SK-N-SH treated with all-trans-retinoic acid at 6 μM for 48 hours (cell line): ENCODE data around the gene GADD45GIP1.

ENCODE experiments used
- SNAI2 ChIP-seq: fragments of 250-450 bp; sonication (Bioruptor Pico); IDR thresholded peaks from 2 replicates; pipeline ENCODE4 v1.5.0; 2020; ENCODE audit warnings: mild to moderate bottlenecking, moderate library complexity
- ZC3H10 ChIP-seq: fragments of 250-450 bp; sonication (Bioruptor Pico); IDR thresholded peaks from 2 replicates; pipeline ENCODE4 v1.5.1; 2021; ENCODE audit warnings: mild to moderate bottlenecking, moderate library complexity
- ZFP30 ChIP-seq: fragments of 450-650 bp; formaldehyde crosslinking; IDR thresholded peaks from 2 replicates; pipeline ENCODE4 v1.5.0; 2022; ENCODE audit warnings: mild to moderate bottlenecking, moderate library complexity
- ZNF565 ChIP-seq: fragments of 450-650 bp; formaldehyde crosslinking; conservative IDR thresholded peaks from 2 replicates; pipeline ENCODE4 v1.5.0; 2020; ENCODE audit warnings: low read depth, mild to moderate bottlenecking, moderate library complexity
- TF ChIP-seq, protein P1 (sequence below): fragments of 250-450 bp; sonication (Bioruptor Pico); IDR thresholded peaks from 2 replicates; pipeline ENCODE4 v1.8.0; 2020; ENCODE audit warnings: mild to moderate bottlenecking, moderate library complexity, borderline replicate concordance

DNA sequence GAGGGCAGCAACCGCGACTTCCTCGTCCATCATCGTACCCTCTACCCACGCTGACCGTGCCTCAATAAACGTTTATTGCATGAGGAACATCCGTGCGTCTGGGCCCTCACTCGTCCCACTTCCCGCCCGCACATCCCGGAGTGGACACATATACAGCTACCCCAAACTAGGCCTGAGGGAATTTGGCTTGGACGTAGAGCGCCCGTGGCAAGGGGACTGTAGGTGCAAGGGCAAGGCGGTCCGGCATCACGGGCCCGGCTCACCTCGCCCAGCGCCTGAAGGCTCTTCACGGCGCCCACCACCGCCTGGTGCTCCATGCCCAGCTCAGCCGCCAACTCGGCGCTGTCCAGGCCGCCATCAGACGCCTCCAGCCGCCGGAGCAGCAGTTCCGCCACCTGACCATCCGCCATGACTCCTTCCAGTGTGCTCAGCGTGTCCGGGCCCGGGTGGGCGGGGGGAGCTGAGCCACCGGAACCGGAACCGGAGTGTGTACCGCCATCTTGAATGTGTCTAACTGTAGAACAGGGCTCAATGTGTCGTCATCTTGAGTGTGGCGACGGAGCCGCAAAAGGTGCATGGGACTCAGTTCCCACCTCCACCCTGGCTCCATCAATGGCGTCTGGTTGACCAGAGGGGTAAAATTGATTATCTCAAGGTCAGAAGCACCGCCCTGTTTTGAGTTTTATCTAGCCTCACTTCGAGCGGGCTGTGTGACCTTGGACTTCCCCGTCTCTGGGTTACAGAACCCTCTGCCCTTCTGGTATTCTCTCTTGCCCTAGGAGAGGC, 23.5 kb downstream of the GADD45GIP1 start, which contains the start of gene FARSA:
- TF ChIP-seq ZC3H10 (CRISPR knock-in tag) (no peak), ZNF565 (no peak), ZFP30 (CRISPR knock-in tag) (no peak), SNAI2 (CRISPR knock-in tag) (0 out of 2 replicates have a peak, but pooled peaks have one; percentile 60)
- TF ChIP-seq, protein P1, sequence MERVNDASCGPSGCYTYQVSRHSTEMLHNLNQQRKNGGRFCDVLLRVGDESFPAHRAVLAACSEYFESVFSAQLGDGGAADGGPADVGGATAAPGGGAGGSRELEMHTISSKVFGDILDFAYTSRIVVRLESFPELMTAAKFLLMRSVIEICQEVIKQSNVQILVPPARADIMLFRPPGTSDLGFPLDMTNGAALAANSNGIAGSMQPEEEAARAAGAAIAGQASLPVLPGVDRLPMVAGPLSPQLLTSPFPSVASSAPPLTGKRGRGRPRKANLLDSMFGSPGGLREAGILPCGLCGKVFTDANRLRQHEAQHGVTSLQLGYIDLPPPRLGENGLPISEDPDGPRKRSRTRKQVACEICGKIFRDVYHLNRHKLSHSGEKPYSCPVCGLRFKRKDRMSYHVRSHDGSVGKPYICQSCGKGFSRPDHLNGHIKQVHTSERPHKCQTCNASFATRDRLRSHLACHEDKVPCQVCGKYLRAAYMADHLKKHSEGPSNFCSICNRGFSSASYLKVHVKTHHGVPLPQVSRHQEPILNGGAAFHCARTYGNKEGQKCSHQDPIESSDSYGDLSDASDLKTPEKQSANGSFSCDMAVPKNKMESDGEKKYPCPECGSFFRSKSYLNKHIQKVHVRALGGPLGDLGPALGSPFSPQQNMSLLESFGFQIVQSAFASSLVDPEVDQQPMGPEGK (CRISPR knock-in tag): no peak
